SK-N-SH (cell line): ENCODE data around the gene MISP3.

Experiments used
- CTCF ChIP-seq: fragments of 200-600 bp; sonication (generic); IDR thresholded peaks from 2 replicates; pipeline ENCODE4 v1.6.1; 2017; ENCODE audit warnings: antibody characterized with exemption, mild to moderate bottlenecking, moderate library complexity
- EP300 ChIP-seq, 2 experiments: IDR thresholded peaks; 2 replicates each; pipeline versions ENCODE4 v1.4.0 to v1.6.1; 2012; ENCODE audit warnings: borderline replicate concordance in 1 of 2, low read depth in 1 of 2, low read length in 1 of 2
- EZH2phosphoT487 ChIP-seq: fragments of 200-600 bp; sonication (generic); IDR thresholded peaks from 2 replicates; pipeline ENCODE4 v1.6.1; 2017; ENCODE audit warnings: low read depth, mixed run types, mild to moderate bottlenecking, antibody characterized with exemption, moderate library complexity, borderline replicate concordance
- FOXJ3 ChIP-seq: sonication (generic); formaldehyde crosslinking; IDR thresholded peaks from 2 replicates; pipeline ENCODE4 v1.5.1; 2020; ENCODE audit warnings: mild to moderate bottlenecking, missing genetic modification reagents
- GABPA ChIP-seq: IDR thresholded peaks from 2 replicates; pipeline ENCODE4 v1.4.0; 2012; ENCODE audit warnings: low read depth, mild to moderate bottlenecking
- MAX ChIP-seq: IDR thresholded peaks from 2 replicates; pipeline ENCODE4 v1.4.0; 2012; ENCODE audit warnings: low read depth
- POLR2AphosphoS5 ChIP-seq: IDR thresholded peaks from 2 replicates; pipeline ENCODE4 v1.6.1; 2012; ENCODE audit warnings: low read depth, low read length
- SIN3A ChIP-seq: IDR thresholded peaks from 2 replicates; pipeline ENCODE4 v1.6.1; 2012; ENCODE audit warnings: low read depth, mild to moderate bottlenecking, low read length, moderate library complexity, borderline replicate concordance
- SMC3 ChIP-seq: IDR thresholded peaks from 2 replicates; pipeline ENCODE4 v1.6.1; 2012; ENCODE audit warnings: low read depth, low read length, improper control_type of control experiment
- TAF1 ChIP-seq: IDR thresholded peaks from 2 replicates; pipeline ENCODE4 v1.6.1; 2012; ENCODE audit warnings: low read depth, mild to moderate bottlenecking, low read length, moderate library complexity, borderline replicate concordance
- YY1 ChIP-seq: IDR thresholded peaks from 2 replicates; pipeline ENCODE4 v1.4.0; 2012; ENCODE audit warnings: low read depth, mild to moderate bottlenecking

- TF ChIP-seq CTCF, result no peak
- TF ChIP-seq GABPA, result no peak
- no peak for TF ChIP-seq YY1
- TF ChIP-seq SMC3, result no peak
- no peak for TF ChIP-seq EP300 (IDR thresholded peaks at IDR 0.05; ENCODE audit: borderline replicate concordance in 1 of 2, low read depth in 1 of 2, low read length in 1 of 2)
- no peak for TF ChIP-seq EZH2phosphoT487
- no peak for TF ChIP-seq FOXJ3 (CRISPR knock-in tag)
- no peak for TF ChIP-seq POLR2AphosphoS5
- no peak for TF ChIP-seq MAX
- TF ChIP-seq SIN3A, result no peak
- TF ChIP-seq TAF1, result no peak
Measured at GRCh38 chr19:14051980-14052379, 20.6 kb upstream of the MISP3 start.
